GM23248 (cell line): Measurements from ENCODE around the gene SMIM15. TPM values are rescaled to one million over a fixed set of nuclear protein-coding genes. Genes with fewer than 3 reads are reported as not detected.

ENCODE experiments used
- DNase-seq: peaks from one replicate; pipeline ENCODE4 v3.0.0-alpha.2; 2015
- H2AFZ ChIP-seq: fragments of 200-600 bp; sonication (generic); 2 replicates; pipeline ENCODE4 v1.6.1; 2016; ENCODE audit warnings: antibody characterized with exemption
- H3F3A ChIP-seq: fragments of 200-600 bp; sonication (generic); 2 replicates; pipeline ENCODE4 v1.6.1; 2016; ENCODE audit warnings: mild to moderate bottlenecking, antibody characterized with exemption, mixed run types; ENCODE audit not compliant: insufficient read depth
- H3K27ac ChIP-seq: fragments of 200-600 bp; sonication (generic); 2 replicates; pipeline ENCODE4 v1.5.1; 2016; ENCODE audit warnings: mild to moderate bottlenecking
- H3K27me3 ChIP-seq: fragments of 200-600 bp; sonication (generic); replicated peaks from 2 replicates; pipeline ENCODE4 v1.6.1; 2016; ENCODE audit warnings: mild to moderate bottlenecking; ENCODE audit not compliant: insufficient read depth
- H3K36me3 ChIP-seq: fragments of 200-600 bp; sonication (generic); 2 replicates; pipeline ENCODE4 v1.6.1; 2016; ENCODE audit warnings: low read depth, mild to moderate bottlenecking
- H3K4me1 ChIP-seq: fragments of 200-600 bp; sonication (generic); 2 replicates; pipeline ENCODE4 v1.6.1; 2016; ENCODE audit warnings: mild to moderate bottlenecking; ENCODE audit not compliant: insufficient read depth
- H3K4me2 ChIP-seq: fragments of 200-600 bp; sonication (generic); one replicate; pipeline ENCODE4 v1.6.1; 2016; ENCODE audit warnings: mild to moderate bottlenecking; ENCODE audit not compliant: unreplicated experiment
- H3K4me3 ChIP-seq: fragments of 200-600 bp; sonication (generic); 2 replicates; pipeline ENCODE4 v1.5.1; 2016; ENCODE audit warnings: mild to moderate bottlenecking
- H3K79me2 ChIP-seq: fragments of 200-600 bp; sonication (generic); 2 replicates; pipeline ENCODE4 v1.6.1; 2016; ENCODE audit warnings: mild to moderate bottlenecking; ENCODE audit not compliant: insufficient read depth
- H3K9ac ChIP-seq: fragments of 200-600 bp; sonication (generic); 2 replicates; pipeline ENCODE4 v1.6.1; 2016; ENCODE audit warnings: mild to moderate bottlenecking
- H3K9me2 ChIP-seq: fragments of 200-600 bp; sonication (generic); 2 replicates; pipeline ENCODE4 v1.6.1; 2016; ENCODE audit warnings: mixed run types, mild to moderate bottlenecking, moderate library complexity; ENCODE audit not compliant: insufficient read depth
- H3K9me3 ChIP-seq: fragments of 200-600 bp; sonication (generic); one replicate; pipeline ENCODE4 v1.6.1; 2017; ENCODE audit warnings: low read depth
- H4K20me1 ChIP-seq: fragments of 200-600 bp; sonication (generic); 2 replicates; pipeline ENCODE4 v1.6.0; 2016; ENCODE audit not compliant: insufficient read depth
- EZH2 ChIP-seq: fragments of 200-600 bp; sonication (generic); IDR thresholded peaks from 2 replicates; pipeline ENCODE4 v1.6.1; 2018; ENCODE audit warnings: antibody characterized with exemption, mild to moderate bottlenecking; ENCODE audit not compliant: insufficient read depth, poor library complexity, severe bottlenecking
- EZH2phosphoT487 ChIP-seq: fragments of 200-600 bp; sonication (generic); IDR thresholded peaks from 2 replicates; pipeline ENCODE4 v1.6.1; 2018; ENCODE audit warnings: antibody characterized with exemption, moderate library complexity, mild to moderate bottlenecking, low read depth; ENCODE audit not compliant: insufficient read depth
- WGBS, 2 experiments: methylation state at CpG; one replicate each; pipeline ENCODE4 v1.1.6; 2015 to 2017; ENCODE audit warnings: low lambda C conversion rate in 2 of 2, low coverage in 1 of 2; ENCODE audit errors: missing lambda C conversion rate in 2 of 2; 5-methylcytosine and 5-hydroxymethylcytosine counted together
- in situ Hi-C: fragments of 300-500 bp; cut with MboI; formaldehyde crosslinking; loops from 2 replicates; pipeline ENCODE4 v1.15.0; 2020
- polyA plus RNA-seq: library from polyadenylated mRNA; unstranded; fragments of >200 nt; fragmentation: Nextera tagmentation; extraction: Ambion mirVana; gene quantifications from 2 replicates; pipeline ENCODE4 v1.2.1, GENCODE V29; 2016
- total RNA-seq: library from RNA; depleted of rRNA; stranded (reverse); fragments of >200 nt; shearing (Covaris generic); gene quantifications from 2 replicates; pipeline ENCODE4 v1.2.3, GENCODE V29; 2014

The SMIM15 gene
- total and polyA plus RNA-seq, 2 experiments from 2014 or later, result 39.6 to 58.8 TPM

DNA sequence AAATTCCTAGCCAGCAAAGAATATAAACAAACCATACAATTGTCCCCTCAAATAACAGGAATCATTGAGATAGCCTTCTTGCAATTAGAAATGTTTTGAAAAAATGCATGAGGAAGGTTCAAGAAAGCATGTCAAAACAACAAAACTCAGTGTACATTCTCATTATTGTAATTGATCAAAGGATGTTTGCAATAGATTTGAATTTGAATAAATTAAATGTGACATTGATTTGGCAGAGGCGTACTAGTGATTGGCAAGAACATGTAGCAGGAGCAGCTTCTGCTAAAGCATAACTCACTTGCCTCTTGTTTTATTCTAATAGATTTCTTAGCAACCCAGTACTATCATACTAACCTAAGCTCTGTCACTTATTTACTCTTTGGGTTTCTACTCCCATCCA, 19.9 kb downstream of the SMIM15 start:
- Histone ChIP-seq H3K27ac (no peak overlapping the region), H3K79me2 (no peaks in the 10 kb centered on the region), H3K36me3 (no peaks in the 10 kb centered on the region), H2AFZ (no peak overlapping the region), H3K4me1 (no peaks in the 10 kb centered on the region), H3K9ac (no peak overlapping the region), H3K4me2 (no peak overlapping the region), H3K4me3 (no peak overlapping the region), H4K20me1 (no peaks in the 10 kb centered on the region), H3F3A (no peaks in the 10 kb centered on the region), H3K9me2 (no peaks in the 10 kb centered on the region), H3K9me3 (no peaks in the 10 kb centered on the region), H3K27me3 (no peaks in the 10 kb centered on the region)
- WGBS, 2 experiments, result 100% methylated on average over 1 of the region's 1 CpG
- DNase-seq, result no peak
- TF ChIP-seq EZH2, result no peak
- no peak for TF ChIP-seq EZH2phosphoT487
- in situ Hi-C loops, result no loop called here

DNA sequence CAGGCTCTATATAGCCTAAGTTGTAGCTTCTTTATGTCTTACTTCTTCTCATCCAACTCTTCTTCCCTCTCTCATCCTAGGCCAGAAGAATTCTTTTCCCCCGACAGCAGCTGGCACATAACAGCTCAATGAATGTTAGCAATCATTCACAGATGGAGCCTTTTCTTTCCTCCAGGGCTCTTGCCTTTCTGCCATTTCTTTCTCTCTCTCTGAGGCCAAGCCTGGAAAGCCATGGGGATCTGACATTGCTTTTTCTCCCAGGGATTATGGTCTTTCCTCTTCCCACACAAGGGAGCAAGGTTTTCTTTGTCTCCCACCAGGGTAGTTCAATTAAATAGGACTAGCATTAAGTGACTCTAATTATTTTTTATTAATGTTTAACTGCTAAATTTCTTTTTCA, 20.5 kb downstream of the SMIM15 start:
- no peak overlapping the region for H3K9ac ChIP-seq
- H4K20me1 ChIP-seq, result no peaks in the 10 kb centered on the region
- WGBS, 2 experiments, result 10 to 22% methylated on average over 1 of the region's 1 CpG
- no peaks in the 10 kb centered on the region for H3K4me1 ChIP-seq
- no peaks in the 10 kb centered on the region for H3K9me3 ChIP-seq
- DNase-seq, result no peak
- H3K36me3 ChIP-seq, result no peaks in the 10 kb centered on the region
- TF ChIP-seq EZH2, result no peak
- no peak for TF ChIP-seq EZH2phosphoT487
- no peaks in the 10 kb centered on the region for H3K9me2 ChIP-seq
- no peak overlapping the region for H2AFZ ChIP-seq
- in situ Hi-C loops, result no loop called here
- H3F3A ChIP-seq, result no peaks in the 10 kb centered on the region
- no peak overlapping the region for H3K4me2 ChIP-seq
- no peak overlapping the region for H3K27ac ChIP-seq
- H3K79me2 ChIP-seq, result no peaks in the 10 kb centered on the region
- no peak overlapping the region for H3K4me3 ChIP-seq
- H3K27me3 ChIP-seq, result no peaks in the 10 kb centered on the region

DNA sequence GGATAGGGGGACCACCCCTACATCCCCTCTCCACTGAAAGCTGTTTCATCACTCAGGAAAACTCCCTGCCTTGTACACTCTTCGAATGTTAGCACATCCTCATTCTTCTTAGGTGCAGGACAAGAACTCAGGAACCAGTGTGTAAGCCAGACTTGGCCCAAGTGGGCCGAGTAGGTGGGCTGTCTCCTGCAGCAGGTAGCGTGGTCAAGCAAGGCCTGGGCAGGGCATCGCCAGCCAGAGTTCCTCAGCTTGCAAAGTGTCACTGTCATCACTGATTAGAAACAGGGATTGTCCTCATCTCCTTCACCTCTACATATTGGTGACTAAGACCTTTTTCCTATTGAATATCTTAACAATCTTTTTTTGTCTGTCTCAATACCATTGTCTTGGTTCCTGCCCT, 22.3 kb downstream of the SMIM15 start:
- Histone ChIP-seq H3K27me3 (no peaks in the 10 kb centered on the region), H3K27ac (no peak overlapping the region), H2AFZ (no peak overlapping the region), H3K36me3 (no peaks in the 10 kb centered on the region), H3K79me2 (no peaks in the 10 kb centered on the region), H3K9me2 (no peaks in the 10 kb centered on the region), H4K20me1 (no peaks in the 10 kb centered on the region), H3K4me2 (no peak overlapping the region), H3K9me3 (no peaks in the 10 kb centered on the region), H3K4me3 (no peak overlapping the region), H3K4me1 (no peaks in the 10 kb centered on the region), H3K9ac (no peak overlapping the region), H3F3A (no peaks in the 10 kb centered on the region)
- TF ChIP-seq EZH2phosphoT487 (no peak), EZH2 (no peak)
- no peak for DNase-seq
- 95 to 97% methylated on average over 4 of the region's 4 CpGs for WGBS, 2 experiments
- in situ Hi-C loops, result no loop called here

DNA sequence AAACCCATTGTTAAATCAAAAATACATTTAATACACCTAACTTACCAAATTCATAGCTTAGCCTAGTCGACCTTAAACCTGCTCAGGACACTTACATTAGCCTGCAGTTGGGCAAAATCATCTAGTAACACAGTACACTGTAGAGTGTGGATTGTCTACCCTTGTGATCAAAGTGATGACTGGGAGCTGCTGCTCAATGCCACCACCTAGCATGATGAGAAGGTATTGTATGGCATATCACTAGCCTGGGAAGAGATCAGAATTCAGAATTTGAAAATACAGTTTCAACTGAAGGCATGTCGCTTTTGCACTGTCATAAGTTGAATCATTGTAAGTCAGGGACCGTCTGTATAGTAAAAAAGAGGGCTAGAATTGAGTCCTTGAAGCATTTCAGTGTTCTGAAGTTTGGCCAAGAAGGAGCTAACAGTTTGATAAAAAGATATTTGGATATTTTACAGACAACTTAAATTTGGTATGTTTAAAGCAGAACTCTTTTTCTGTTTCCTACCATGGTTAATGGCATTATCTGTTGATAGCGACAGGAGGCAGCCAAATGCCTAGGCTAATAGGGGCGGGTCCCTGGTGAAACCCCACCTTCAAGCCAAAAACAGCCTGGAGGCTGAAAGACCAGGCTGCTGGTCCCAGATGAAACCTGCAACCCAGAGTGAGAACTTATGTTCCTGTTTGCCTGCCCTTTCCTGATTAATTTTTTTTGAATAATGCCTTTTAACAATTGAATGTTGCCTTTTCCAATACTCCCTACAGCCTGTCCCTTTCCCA, 23.0 kb downstream of the SMIM15 start:
- 90 to 94% methylated on average over 5 of the region's 5 CpGs for WGBS, 2 experiments
- H3K27ac ChIP-seq, result no peak overlapping the region
- peak; percentile 28 for DNase-seq
- H3K4me3 ChIP-seq, result no peak overlapping the region
- no peaks in the 10 kb centered on the region for H3K9me3 ChIP-seq
- H4K20me1 ChIP-seq, result no peaks in the 10 kb centered on the region
- in situ Hi-C loops, result no loop called here
- no peaks in the 10 kb centered on the region for H3K79me2 ChIP-seq
- H3K27me3 ChIP-seq, result no peaks in the 10 kb centered on the region
- no peaks in the 10 kb centered on the region for H3K9me2 ChIP-seq
- H3K4me2 ChIP-seq, result no peak overlapping the region
- no peaks in the 10 kb centered on the region for H3K4me1 ChIP-seq
- no peak overlapping the region for H3K9ac ChIP-seq
- no peaks in the 10 kb centered on the region for H3K36me3 ChIP-seq
- TF ChIP-seq EZH2phosphoT487 (no peak), EZH2 (no peak)
- no peaks in the 10 kb centered on the region for H3F3A ChIP-seq
- no peak overlapping the region for H2AFZ ChIP-seq

DNA sequence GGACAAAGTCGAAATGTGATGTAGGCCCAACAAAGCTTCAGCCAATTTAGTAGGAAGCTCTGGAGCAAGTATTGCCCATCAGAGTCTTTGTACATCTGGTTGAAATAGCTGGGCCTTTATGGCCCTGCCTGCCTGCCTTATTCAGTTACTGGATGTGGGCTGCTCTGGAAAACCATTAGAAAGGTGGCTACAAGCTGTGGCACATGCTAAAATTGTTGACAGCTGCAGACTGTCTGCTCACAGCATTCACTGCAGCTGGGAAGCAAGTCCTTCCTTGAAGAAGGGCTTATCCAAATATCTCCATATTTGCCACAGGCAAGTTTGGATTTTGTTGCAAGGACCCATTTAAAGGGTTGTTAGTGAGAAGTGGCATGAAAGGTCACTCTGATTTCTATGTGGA, 24.4 kb downstream of the SMIM15 start:
- no peak overlapping the region for H2AFZ ChIP-seq
- 94 to 96% methylated on average over 1 of the region's 1 CpG for WGBS, 2 experiments
- no peaks in the 10 kb centered on the region for H3F3A ChIP-seq
- DNase-seq, result no peak
- H3K27ac ChIP-seq, result no peak overlapping the region
- in situ Hi-C loops, result no loop called here
- H3K79me2 ChIP-seq, result no peaks in the 10 kb centered on the region
- no peaks in the 10 kb centered on the region for H3K36me3 ChIP-seq
- H4K20me1 ChIP-seq, result no peaks in the 10 kb centered on the region
- no peak overlapping the region for H3K9ac ChIP-seq
- TF ChIP-seq EZH2, result no peak
- no peak for TF ChIP-seq EZH2phosphoT487
- H3K9me2 ChIP-seq, result no peaks in the 10 kb centered on the region
- no peaks in the 10 kb centered on the region for H3K27me3 ChIP-seq
- H3K4me1 ChIP-seq, result no peaks in the 10 kb centered on the region
- H3K4me3 ChIP-seq, result no peak overlapping the region
- no peak overlapping the region for H3K4me2 ChIP-seq
- H3K9me3 ChIP-seq, result no peaks in the 10 kb centered on the region
